Activated CD8-positive, alpha-beta memory T cell treated with anti-CD3 and anti-CD28 coated beads for 1 hour (primary cell): ENCODE data around the gene CSTPP1.

Source experiments
- DNase-seq, 2 donors: peaks; one replicate each; pipeline ENCODE4 v3.0.0-alpha.2; 2020; ENCODE audit warnings: low read depth in 1 of 2; ENCODE audit errors: extremely low read depth in 1 of 2

CSTPP1 gene

GRCh38 chr11:47123094-47123493 lies 186.5 kb downstream of the CSTPP1 start:
- no peak for DNase-seq

- no peak for DNase-seq
Measured at GRCh38 chr11:47124675-47125074, 188.1 kb downstream of the CSTPP1 start.

GRCh38 chr11:47125083-47125482 lies 188.5 kb downstream of the CSTPP1 start:
- no peak for DNase-seq

- DNase-seq: no peak
Measured at GRCh38 chr11:47127213-47127612, 190.7 kb downstream of the CSTPP1 start.

GRCh38 chr11:47130543-47130942 lies 194.0 kb downstream of the CSTPP1 start:
- no peak for DNase-seq

GRCh38 chr11:47131136-47131535 lies 194.6 kb downstream of the CSTPP1 start:
- no peak for DNase-seq

GRCh38 chr11:47132490-47132889 lies 195.9 kb downstream of the CSTPP1 start:
- DNase-seq: no peak

- DNase-seq: no peak
Measured at GRCh38 chr11:47132981-47133380, 196.4 kb downstream of the CSTPP1 start.

- DNase-seq: no peak
Measured at GRCh38 chr11:47136327-47136726, 199.8 kb downstream of the CSTPP1 start.

GRCh38 chr11:47136921-47137320 lies 200.4 kb downstream of the CSTPP1 start:
- DNase-seq: no peak

GRCh38 chr11:47137476-47137875 lies 200.9 kb downstream of the CSTPP1 start:
- no peak for DNase-seq

GRCh38 chr11:47139878-47140277 lies 203.3 kb downstream of the CSTPP1 start:
- no peak for DNase-seq

GRCh38 chr11:47143322-47143721 lies 206.8 kb downstream of the CSTPP1 start:
- no peak for DNase-seq

GRCh38 chr11:47144541-47144940 lies 208.0 kb downstream of the CSTPP1 start:
- no peak for DNase-seq

- no peak for DNase-seq
Measured at GRCh38 chr11:47147250-47147649, 210.7 kb downstream of the CSTPP1 start.

- DNase-seq: no peak
Measured at GRCh38 chr11:47147681-47148080, 211.1 kb downstream of the CSTPP1 start.

- no peak for DNase-seq
Measured at GRCh38 chr11:47148270-47148669, 211.7 kb downstream of the CSTPP1 start.

GRCh38 chr11:47148903-47149531 lies 212.5 kb downstream of the CSTPP1 start:
- no peak for DNase-seq

- DNase-seq: no peak
Measured at GRCh38 chr11:47149782-47150181, 213.2 kb downstream of the CSTPP1 start.

- DNase-seq: no peak
Measured at GRCh38 chr11:47152126-47152952, 215.8 kb downstream of the CSTPP1 start.

- no peak for DNase-seq
Measured at GRCh38 chr11:47152953-47153950, 216.7 kb downstream of the CSTPP1 start.
